ENCODE measurements around the gene PCOLCE2. TPM values are rescaled to one million over a fixed set of nuclear protein-coding genes. Genes with fewer than 3 reads are reported as not detected.

PCOLCE2 gene
- total RNA-seq, 1 experiment from 2014 or later: 4.4 TPM

GRCh38 chr3:142778541-142778940 lies 110.3 kb downstream of the PCOLCE2 start:
- Histone ChIP-seq H3K36me3 (ENCODE audit: control insufficient read depth in 1 of 2, insufficient read depth in 2 of 2, low read length in 2 of 2) (no peaks in the 10 kb centered on the region), H3K4me1 (ENCODE audit: control insufficient read depth in 1 of 2, insufficient read depth in 2 of 2, low read length in 2 of 2) (no peaks in the 10 kb centered on the region), H3K4me2 (ENCODE audit: low read length) (no peak overlapping the region), H3K27me3 (ENCODE audit: insufficient read depth, low read length) (no peaks in the 10 kb centered on the region), H3K79me2 (ENCODE audit: insufficient read depth, low read length) (no peaks in the 10 kb centered on the region), H3K9ac (ENCODE audit: low read length) (no peak overlapping the region), H3K4me3 (replicated peaks in 1 of 2; ENCODE audit: low read depth in 1 of 2, low read length in 2 of 2) (no peak overlapping the region), H2AFZ (ENCODE audit: low read depth, low read length, poor library complexity, severe bottlenecking) (no peak overlapping the region), H3K9me2 (ENCODE audit: insufficient read depth) (no peaks in the 10 kb centered on the region), H4K20me1 (ENCODE audit: insufficient read depth) (no peaks in the 10 kb centered on the region), H3K9me3 (ENCODE audit: control insufficient read depth in 1 of 2, insufficient read depth in 1 of 2, low read depth in 1 of 2, low read length in 2 of 2) (no peaks in the 10 kb centered on the region), H3K27ac (ENCODE audit: low read depth, low read length) (no peak overlapping the region)
- no TSS peak for BruUV-seq (replicated peaks)
- no peak for TF ChIP-seq SRF (IDR thresholded peaks at IDR 0.05; ENCODE audit: low read depth)
- no peak for TF ChIP-seq EGR1 (IDR thresholded peaks at IDR 0.05; ENCODE audit: low read depth)
- no peak for TF ChIP-seq FOSL1 (IDR thresholded peaks at IDR 0.05; ENCODE audit: low read depth)
- no peak for TF ChIP-seq MAX (IDR thresholded peaks at IDR 0.05)
- TF ChIP-seq EZH2 (IDR thresholded peaks at IDR 0.05): no peak
- no peak for TF ChIP-seq POLR2A (IDR thresholded peaks at IDR 0.05; ENCODE audit: borderline replicate concordance, extremely low read depth, insufficient read depth, insufficient read length)
- no peak for TF ChIP-seq ELF1 (IDR thresholded peaks at IDR 0.05; ENCODE audit: borderline replicate concordance, low read depth)
- TF ChIP-seq CBX3 (IDR thresholded peaks at IDR 0.05; ENCODE audit: low read depth): no peak
- no peak for TF ChIP-seq ATF3 (IDR thresholded peaks at IDR 0.05)
- no peak for TF ChIP-seq YY1 (IDR thresholded peaks at IDR 0.05; ENCODE audit: extremely low read depth, insufficient replicate concordance, low read depth, low read length)
- no peak for TF ChIP-seq SIN3A (IDR thresholded peaks at IDR 0.05; ENCODE audit: low read depth)
- TF ChIP-seq TCF7L2 (IDR thresholded peaks at IDR 0.05; ENCODE audit: borderline replicate concordance, extremely low read depth, insufficient read depth, insufficient read length): no peak
- ChIA-PET RAD21 (ENCODE audit: low non-redundant PET in 1 of 2, low total read pairs in 2 of 2, uncharacterized antibody in 2 of 2, unreplicated experiment in 2 of 2) (no interaction called here), CTCF (no interaction called here), POLR2A (no interaction called here)
- no peak for DNase-seq (ENCODE audit: low read depth, low spot score)
- intact Hi-C loops (cut with micrococcal nuclease): no loop called here
- ATAC-seq: no peak

GRCh38 chr3:142777927-142778326 lies 111.0 kb downstream of the PCOLCE2 start:
- Histone ChIP-seq H3K27ac (ENCODE audit: low read depth, low read length) (no peak overlapping the region), H3K36me3 (ENCODE audit: control insufficient read depth in 1 of 2, insufficient read depth in 2 of 2, low read length in 2 of 2) (no peaks in the 10 kb centered on the region), H3K4me2 (ENCODE audit: low read length) (no peak overlapping the region), H3K27me3 (ENCODE audit: insufficient read depth, low read length) (no peaks in the 10 kb centered on the region), H3K9me3 (ENCODE audit: control insufficient read depth in 1 of 2, insufficient read depth in 1 of 2, low read depth in 1 of 2, low read length in 2 of 2) (no peaks in the 10 kb centered on the region), H2AFZ (ENCODE audit: low read depth, low read length, poor library complexity, severe bottlenecking) (no peak overlapping the region), H3K79me2 (ENCODE audit: insufficient read depth, low read length) (no peaks in the 10 kb centered on the region), H4K20me1 (ENCODE audit: insufficient read depth) (no peaks in the 10 kb centered on the region), H3K4me3 (replicated peaks in 1 of 2; ENCODE audit: low read depth in 1 of 2, low read length in 2 of 2) (no peak overlapping the region), H3K9ac (ENCODE audit: low read length) (no peak overlapping the region), H3K9me2 (ENCODE audit: insufficient read depth) (no peaks in the 10 kb centered on the region), H3K4me1 (ENCODE audit: control insufficient read depth in 1 of 2, insufficient read depth in 2 of 2, low read length in 2 of 2) (no peaks in the 10 kb centered on the region)
- BruUV-seq (replicated peaks): no TSS peak
- DNase-seq (ENCODE audit: low read depth, low spot score) (no peak), ATAC-seq (no peak)
- ChIA-PET CTCF (no interaction called here), RAD21 (ENCODE audit: low non-redundant PET in 1 of 2, low total read pairs in 2 of 2, uncharacterized antibody in 2 of 2, unreplicated experiment in 2 of 2) (no interaction called here), POLR2A (no interaction called here)
- intact Hi-C loops (cut with micrococcal nuclease): no loop called here
- no peak for TF ChIP-seq SRF (IDR thresholded peaks at IDR 0.05; ENCODE audit: low read depth)

Data from HCT116 (cell line).